ENCODE results near the gene OPRL1.
A peak's percentile ranks its signal among the peaks of the same experiment; 100 is the strongest.
"Not testable (repeated sequence)": the region's sequence is repeated elsewhere in the genome, so short reads cannot be mapped to it uniquely, and the experiment has no call there.

Gene OPRL1

GRCh38 chr20:64088586-64088985 is 8.7 kb downstream of the OPRL1 start:
- not testable (repeated sequence) for DNase-seq

- DNase-seq, result no peak
Measured at GRCh38 chr20:64090165-64090564, 10.3 kb downstream of the OPRL1 start.

DNA sequence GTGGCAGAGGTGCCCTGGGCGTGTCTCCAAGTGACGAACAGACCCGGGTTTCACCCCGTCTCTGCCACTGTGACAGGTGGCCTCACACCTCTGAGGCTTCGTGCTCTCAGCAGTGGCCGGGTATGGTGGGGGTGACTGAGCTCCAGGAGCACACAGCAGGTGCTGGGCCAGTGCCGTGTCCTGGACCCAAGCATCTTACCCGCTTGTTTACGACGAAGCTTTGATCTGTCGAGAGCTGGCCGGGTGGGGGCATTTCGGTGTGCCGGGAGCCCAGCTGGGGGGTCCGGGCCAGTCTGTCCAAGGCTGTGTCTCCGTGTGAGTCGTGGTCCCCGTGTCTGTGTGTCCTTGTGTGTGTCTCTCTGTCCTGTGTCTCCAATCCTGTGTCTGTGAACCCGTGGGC is 11.5 kb downstream of the OPRL1 start:
- DNase-seq, result no peak

- DNase-seq, result no peak
Measured at GRCh38 chr20:64091770-64092169, 11.9 kb downstream of the OPRL1 start.

DNA sequence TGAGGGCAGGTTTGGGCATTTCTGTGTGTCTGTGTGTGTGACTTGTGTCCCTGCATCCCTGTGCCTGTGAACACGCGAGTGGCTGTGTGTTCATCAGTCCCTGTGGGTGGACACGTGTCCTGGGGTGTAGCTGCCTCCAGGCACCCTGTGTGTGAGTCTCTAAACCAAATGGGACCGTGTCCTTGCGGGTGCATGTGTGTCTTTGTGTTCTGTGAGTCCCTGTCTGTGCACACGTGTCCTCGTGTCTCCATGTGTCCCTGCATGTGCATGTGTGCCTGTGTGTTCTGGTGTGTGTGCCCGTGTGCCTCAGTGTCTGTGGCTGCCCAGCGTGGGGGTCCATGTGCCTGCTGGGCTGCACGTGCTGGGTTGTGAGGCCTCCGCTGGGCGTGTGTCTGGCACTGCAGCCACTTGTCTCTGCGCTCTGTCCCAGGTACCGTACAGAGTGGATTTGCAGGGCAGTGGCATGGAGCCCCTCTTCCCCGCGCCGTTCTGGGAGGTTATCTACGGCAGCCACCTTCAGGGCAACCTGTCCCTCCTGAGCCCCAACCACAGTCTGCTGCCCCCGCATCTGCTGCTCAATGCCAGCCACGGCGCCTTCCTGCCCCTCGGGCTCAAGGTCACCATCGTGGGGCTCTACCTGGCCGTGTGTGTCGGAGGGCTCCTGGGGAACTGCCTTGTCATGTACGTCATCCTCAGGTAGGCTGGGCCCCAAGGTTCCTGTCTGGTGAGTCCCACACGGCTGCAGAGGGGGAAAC is 12.6 kb downstream of the OPRL1 start:
- DNase-seq, result no peak

DNA sequence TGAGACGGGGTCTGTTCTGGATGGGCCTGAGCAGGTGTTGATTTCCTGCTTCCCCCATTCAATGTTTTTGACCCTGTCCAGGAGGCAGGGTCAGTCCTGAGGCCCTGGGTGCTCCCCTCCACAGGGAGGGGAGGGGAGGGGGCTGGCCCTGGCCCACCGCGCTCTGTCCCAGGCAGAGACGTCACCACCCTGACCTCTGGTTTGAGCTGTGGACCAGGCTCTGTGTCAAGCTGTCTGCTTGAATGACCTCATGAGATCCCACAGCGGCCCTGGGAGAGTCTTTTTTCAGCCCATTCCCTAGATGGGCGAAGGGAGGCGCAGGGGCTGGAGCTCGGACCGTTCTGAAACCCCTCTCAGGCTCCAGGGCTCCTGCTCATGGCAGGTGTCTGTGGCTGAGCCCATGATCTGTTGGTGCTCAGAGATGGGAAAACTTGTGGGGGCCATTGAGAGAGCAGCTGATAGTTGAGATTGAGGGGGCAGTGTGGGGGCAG is 13.2 kb downstream of the OPRL1 start:
- no peak for DNase-seq

GRCh38 chr20:64095455-64095854 is 15.6 kb downstream of the OPRL1 start:
- DNase-seq, result no peak

- DNase-seq, result no peak
Measured at GRCh38 chr20:64095927-64096326, 16.0 kb downstream of the OPRL1 start.

DNA sequence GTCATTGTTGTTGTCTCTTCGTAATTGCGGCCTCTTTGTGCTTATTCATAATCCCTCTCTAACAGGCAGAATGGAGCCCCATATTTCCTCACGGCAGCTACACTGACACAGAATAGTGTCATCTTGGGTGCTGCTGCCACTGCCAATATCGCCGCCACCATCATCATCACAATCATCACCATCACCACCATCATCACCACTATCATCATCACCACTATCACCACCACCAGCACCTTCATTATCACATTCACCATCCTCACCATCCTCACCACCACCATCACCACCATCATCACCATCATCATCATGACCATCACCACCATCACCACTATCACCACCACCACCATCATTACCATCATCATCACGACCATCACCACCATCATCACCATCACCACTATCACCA is 16.7 kb downstream of the OPRL1 start:
- no peak for DNase-seq

DNA sequence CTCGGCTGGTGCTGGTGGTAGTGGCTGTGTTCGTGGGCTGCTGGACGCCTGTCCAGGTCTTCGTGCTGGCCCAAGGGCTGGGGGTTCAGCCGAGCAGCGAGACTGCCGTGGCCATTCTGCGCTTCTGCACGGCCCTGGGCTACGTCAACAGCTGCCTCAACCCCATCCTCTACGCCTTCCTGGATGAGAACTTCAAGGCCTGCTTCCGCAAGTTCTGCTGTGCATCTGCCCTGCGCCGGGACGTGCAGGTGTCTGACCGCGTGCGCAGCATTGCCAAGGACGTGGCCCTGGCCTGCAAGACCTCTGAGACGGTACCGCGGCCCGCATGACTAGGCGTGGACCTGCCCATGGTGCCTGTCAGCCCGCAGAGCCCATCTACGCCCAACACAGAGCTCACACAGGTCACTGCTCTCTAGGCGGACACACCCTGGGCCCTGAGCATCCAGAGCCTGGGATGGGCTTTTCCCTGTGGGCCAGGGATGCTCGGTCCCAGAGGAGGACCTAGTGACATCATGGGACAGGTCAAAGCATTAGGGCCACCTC is 18.7 kb downstream of the OPRL1 start:
- DNase-seq, result no peak

- DNase-seq, result peak; percentile 52 to 87
Measured at GRCh38 chr20:64099086-64099786, 19.4 kb downstream of the OPRL1 start.

- peak; percentile 37 to 57 for DNase-seq
Measured at GRCh38 chr20:64099880-64100565, 20.1 kb downstream of the OPRL1 start.

DNA sequence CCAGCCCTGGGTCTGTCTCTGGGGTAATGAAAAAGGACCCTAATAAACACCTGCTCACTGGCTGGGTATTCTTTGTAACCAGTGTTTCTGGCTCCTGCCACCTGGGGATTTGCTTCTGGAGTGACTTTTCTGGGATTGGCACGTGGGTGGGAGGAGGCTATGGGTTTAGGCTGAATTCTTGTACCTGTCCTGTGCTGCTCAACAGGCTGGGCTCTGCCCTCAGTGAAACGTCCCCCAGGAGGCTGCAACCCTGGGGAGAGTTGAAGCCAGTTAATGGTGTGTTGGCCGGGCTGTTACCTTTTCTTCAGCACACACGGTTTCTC is 20.6 kb downstream of the OPRL1 start:
- no peak for DNase-seq

DNA sequence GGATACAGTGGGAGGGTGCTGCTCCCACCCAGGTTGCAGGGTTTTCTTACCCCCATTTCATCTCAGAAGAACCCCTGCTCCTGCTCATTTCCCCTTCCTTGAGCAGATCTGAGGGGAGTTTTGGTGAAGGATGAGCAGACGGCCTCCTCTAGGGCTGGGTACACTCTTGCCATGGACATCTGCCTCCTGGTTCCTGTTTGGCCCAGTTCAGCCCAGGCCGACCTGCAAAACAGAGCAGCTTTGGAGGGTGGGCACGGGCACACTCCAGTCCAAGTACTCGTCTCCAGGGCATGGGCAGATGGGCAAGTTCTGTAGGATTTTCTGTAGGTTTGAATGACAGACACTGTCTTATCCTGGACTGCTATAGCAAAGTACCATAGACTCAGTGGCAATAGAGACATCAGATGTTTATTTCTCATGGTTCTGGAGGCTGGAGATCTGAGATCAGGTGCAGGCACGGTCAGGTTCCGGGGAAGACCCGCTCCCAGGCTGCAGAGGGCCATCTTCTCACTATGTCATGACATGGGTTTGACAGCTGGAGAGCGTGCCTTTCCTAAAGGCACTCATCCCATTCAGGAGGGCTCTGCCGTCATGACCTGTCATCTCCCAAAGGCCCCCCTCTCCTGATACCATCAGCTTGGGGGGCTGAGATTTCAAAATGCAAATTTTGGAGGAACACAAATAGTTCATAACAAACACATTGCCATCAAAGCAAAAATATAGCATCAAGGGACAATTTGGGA is 21.2 kb downstream of the OPRL1 start:
- DNase-seq, result no peak

GRCh38 chr20:64101731-64102621 is 22.1 kb downstream of the OPRL1 start:
- DNase-seq, result peak; percentile 48 to 52

GRCh38 chr20:64102647-64103354 is 22.9 kb downstream of the OPRL1 start:
- DNase-seq, result peak; percentile 47 to 59

- no peak for DNase-seq
Measured at GRCh38 chr20:64103871-64104666, 24.2 kb downstream of the OPRL1 start.

DNA sequence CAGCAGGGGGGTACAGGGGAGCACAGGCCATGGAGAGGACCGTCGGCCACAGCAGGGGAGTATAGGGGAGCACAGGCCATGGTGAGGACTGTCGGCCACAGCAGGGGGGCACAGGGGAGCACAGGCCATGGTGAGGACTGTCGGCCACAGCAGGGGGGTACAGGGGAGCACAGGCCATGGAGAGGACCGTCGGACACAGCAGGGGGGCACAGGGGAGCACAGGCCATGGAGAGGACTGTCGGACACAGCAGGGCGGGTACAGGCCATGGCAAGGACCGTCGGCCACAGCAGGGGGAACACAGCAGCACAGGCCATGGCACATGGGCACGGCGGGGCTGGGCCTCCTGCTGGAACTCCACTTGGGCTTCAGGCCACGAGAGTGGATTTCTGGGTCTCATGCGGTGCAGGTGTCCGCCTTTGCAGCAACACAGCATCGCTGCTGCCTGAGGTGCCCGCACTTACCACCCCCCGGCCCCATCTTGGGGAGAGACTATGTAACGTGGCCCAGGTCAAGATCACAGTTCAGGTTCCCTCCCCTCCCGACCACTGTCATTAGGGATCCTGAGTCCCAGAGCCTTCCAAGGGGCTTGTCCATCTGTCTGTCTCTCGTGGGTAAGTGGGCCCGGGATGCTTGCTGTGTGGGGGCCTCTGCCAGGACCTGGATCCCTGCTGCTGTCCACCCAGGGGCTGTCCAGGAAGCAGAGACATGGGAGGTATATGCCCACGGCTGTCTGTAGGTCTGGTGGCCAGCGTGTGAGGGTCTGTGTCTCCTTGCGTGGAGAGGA is 25.0 kb downstream of the OPRL1 start:
- DNase-seq, result no peak

GRCh38 chr20:64105846-64106434 is 26.1 kb downstream of the OPRL1 start:
- no peak for DNase-seq
